Activated CD8-positive, alpha-beta T cell treated with anti-CD3 and anti-CD28 coated beads, Interleukin-2, amount 10 ng/mL, durations not matched to agents 7 days and 5 days (primary cell): Measurements from ENCODE around the gene SIPA1L3. TPM values are rescaled to one million over a fixed set of nuclear protein-coding genes. Genes with fewer than 3 reads are reported as not detected.

Experiments used
- ATAC-seq: fragments of 150-1000 bp; cut with Tn5 transposase; one replicate; pipeline ENCODE4 v1.10.0; 2021; ENCODE audit warnings: moderate library complexity
- CTCF ChIA-PET: fragments of 350-600 bp; sonication (Branson Sonifier 250); formaldehyde crosslinking; loops from one replicate; lab custom pipeline; 2021; ENCODE audit warnings: antibody characterized with exemption; lab: Charles Lee
- POLR2A ChIA-PET: fragments of 350-600 bp; sonication (Branson Sonifier 250); formaldehyde crosslinking; loops from one replicate; lab custom pipeline; 2021; ENCODE audit warnings: antibody characterized with exemption; lab: Charles Lee
- DNase-seq: peaks from one replicate; pipeline ENCODE4 v3.0.0-alpha.2; 2020
- H3K27ac Mint-ChIP-seq: one replicate; pipeline ENCODE4 v1.8.0; 2021; ENCODE audit warnings: mild to moderate bottlenecking, mixed read lengths
- H3K27me3 Mint-ChIP-seq: one replicate; pipeline ENCODE4 v1.8.0; 2021; ENCODE audit warnings: low read depth, mixed read lengths
- H3K36me3 Mint-ChIP-seq: one replicate; pipeline ENCODE4 v1.8.0; 2021; ENCODE audit warnings: low read depth, mixed read lengths
- H3K4me1 Mint-ChIP-seq: one replicate; pipeline ENCODE4 v1.8.0; 2021; ENCODE audit warnings: low read depth, mixed read lengths
- H3K4me3 Mint-ChIP-seq: one replicate; pipeline ENCODE4 v1.8.0; 2021; ENCODE audit warnings: mild to moderate bottlenecking, mixed read lengths
- H3K9me3 Mint-ChIP-seq: one replicate; pipeline ENCODE4 v1.8.0; 2022; ENCODE audit warnings: mixed read lengths; ENCODE audit not compliant: insufficient read depth
- total RNA-seq, 2 experiments: library from RNA; stranded (reverse); gene quantifications; one replicate each; pipeline ENCODE4 v1.2.3, GENCODE V29; 2021

Gene SIPA1L3
- total RNA-seq, 2 experiments from 2014 or later: 18.3 to 20.2 TPM

DNA sequence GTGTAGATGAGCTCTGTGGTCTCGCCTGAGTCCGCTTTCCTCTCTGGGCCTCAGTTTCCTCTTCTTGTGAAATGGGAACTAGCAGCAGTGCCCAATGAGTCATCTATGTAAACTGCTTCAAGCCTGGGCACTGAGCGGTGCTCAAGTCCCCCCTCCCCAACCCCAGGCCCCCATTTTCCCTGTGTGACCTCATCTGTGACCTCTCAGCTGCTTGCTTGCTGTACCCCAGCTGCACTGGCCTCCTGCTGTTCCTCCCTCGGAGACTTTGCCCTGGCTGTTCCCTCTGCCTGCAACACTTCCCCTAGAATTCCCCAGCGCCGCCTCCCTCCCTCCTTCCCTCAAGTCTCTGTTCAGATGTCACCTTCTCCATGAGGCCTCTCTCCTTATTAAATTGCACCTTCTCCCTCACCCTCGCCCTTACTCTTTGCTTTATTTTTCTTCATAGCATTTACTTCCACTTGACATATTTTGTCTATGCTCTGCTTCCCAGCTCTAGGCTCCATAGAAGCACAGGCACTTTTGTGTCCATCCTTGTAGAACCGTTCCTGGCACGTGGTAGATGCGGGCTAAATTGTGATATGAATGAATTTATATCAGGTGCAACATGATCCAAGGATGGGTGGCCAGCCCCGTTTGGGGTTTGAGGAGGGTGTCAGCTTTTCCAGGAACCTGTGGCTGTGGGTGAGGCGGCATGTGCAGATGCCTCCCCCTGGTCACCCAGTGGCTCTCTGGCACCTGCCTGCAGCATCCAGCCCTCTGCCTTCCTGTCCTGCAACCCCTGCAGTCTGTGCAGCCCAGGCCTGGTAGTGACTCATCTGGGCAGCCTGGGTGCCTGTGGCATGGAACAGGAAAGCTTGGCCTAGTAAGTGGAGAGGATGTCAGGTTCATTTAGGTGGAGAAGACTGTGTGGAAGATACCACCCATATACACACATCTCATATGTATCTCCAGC, 26.3 kb downstream of the SIPA1L3 start:
- Mint-ChIP-seq H3K36me3 (peaks cover 6% of the 10 kb centered on the region), H3K4me3 (no peak overlapping the region), H3K9me3 (peaks cover 12% of the 10 kb centered on the region), H3K27ac (no peak overlapping the region), H3K27me3 (no peaks in the 10 kb centered on the region), H3K4me1 (peaks cover 3% of the 10 kb centered on the region)
- CTCF ChIA-PET: no interaction called here
- POLR2A ChIA-PET: no interaction called here
- DNase-seq: no peak
- no peak for ATAC-seq

DNA sequence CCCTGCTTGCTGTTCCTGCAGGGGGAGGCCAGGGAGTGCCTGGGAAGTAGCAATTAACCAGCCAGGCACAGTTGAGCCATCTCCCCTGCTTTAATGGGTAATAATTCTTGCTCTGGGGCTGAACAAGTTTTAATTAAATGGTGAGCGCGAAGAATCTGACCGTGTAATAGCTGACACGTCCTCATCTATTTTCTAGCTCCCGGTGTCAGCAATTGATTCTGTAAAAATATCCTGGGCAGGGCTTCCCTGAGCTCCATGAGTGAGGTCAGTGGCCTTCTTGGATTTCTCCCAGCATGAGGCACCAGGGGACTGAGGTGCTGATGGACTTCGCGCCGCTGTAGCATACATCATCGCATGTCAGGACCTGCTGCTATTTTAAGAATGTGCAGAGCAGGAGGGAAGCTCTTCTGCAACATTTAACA, 26.9 kb downstream of the SIPA1L3 start:
- ChIA-PET CTCF (no interaction called here), POLR2A (no interaction called here)
- H3K36me3 Mint-ChIP-seq: peaks cover 7% of the 10 kb centered on the region
- peaks cover 12% of the 10 kb centered on the region for H3K9me3 Mint-ChIP-seq
- peaks cover 3% of the 10 kb centered on the region for H3K4me1 Mint-ChIP-seq
- ATAC-seq: no peak
- H3K27ac Mint-ChIP-seq: no peak overlapping the region
- no peak overlapping the region for H3K4me3 Mint-ChIP-seq
- no peaks in the 10 kb centered on the region for H3K27me3 Mint-ChIP-seq
- DNase-seq: no peak

DNA sequence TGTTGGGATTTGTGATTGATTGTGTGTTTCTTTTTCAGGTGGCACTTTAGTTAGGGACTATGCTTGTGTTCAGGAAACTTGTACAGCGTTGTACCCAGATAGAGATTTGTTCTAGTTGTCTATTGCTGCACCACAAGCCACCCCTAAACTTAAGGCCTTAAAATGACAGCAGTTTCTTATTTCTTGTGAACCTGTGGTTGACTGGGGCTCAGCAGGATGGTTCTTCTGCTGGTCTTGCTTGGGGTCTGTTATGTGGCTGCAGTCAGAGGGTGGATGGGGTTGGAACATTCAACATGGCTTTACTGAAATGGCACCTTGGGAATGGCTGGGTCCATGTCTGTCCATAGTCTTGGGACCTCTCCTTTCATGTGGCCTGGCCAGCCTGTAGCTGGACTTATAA, 28.3 kb downstream of the SIPA1L3 start:
- H3K4me1 Mint-ChIP-seq: peaks cover 3% of the 10 kb centered on the region
- H3K9me3 Mint-ChIP-seq: peaks cover 12% of the 10 kb centered on the region
- POLR2A ChIA-PET: no interaction called here
- no peaks in the 10 kb centered on the region for H3K27me3 Mint-ChIP-seq
- no peak overlapping the region for H3K27ac Mint-ChIP-seq
- no peak overlapping the region for H3K4me3 Mint-ChIP-seq
- peaks cover 7% of the 10 kb centered on the region for H3K36me3 Mint-ChIP-seq
- no peak for DNase-seq
- CTCF ChIA-PET: no interaction called here
- no peak for ATAC-seq

DNA sequence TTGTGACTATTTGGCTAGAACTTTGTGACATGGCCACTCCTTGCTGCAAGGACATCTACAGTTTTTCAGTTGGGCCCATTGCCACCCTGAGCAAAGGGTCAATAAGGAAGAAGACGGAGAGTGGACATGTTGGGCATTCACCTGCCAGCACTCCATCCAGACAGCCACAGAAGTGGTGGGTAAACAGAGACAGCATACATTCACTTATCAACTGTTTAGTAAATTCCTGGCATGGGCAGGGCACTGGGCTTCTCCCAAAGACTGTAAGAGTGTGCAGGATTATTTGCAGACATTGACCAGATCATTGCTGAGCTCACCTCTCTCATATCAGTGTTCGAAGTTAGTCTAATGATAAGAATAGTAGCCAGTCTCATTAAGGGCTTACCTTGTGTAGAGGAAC, 29.2 kb downstream of the SIPA1L3 start:
- ATAC-seq (no peak), DNase-seq (no peak)
- Mint-ChIP-seq H3K4me1 (peaks cover 3% of the 10 kb centered on the region), H3K9me3 (peaks cover 12% of the 10 kb centered on the region), H3K27me3 (no peaks in the 10 kb centered on the region), H3K4me3 (no peak overlapping the region), H3K27ac (no peak overlapping the region), H3K36me3 (peaks cover 7% of the 10 kb centered on the region)
- CTCF ChIA-PET: no interaction called here
- POLR2A ChIA-PET: no interaction called here

DNA sequence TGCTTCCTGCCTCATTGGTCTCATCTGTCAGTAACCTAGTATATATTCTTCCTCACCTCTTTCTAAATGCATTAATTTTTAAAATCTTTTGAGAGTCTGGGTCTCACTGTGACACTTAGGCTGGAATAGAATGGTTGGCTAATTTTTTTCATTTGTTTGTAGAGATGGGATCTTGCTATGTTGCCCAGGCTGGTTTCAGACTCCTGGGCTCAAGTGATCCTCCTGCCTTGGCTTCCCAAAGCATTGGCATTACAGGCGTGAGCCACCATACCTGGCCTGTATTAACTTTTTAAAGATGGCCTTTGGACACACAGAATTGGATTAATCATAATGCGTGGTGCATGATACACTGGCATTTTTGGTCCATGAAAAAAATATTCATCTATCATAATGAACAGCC, 29.9 kb downstream of the SIPA1L3 start:
- Mint-ChIP-seq H3K4me1 (peaks cover 3% of the 10 kb centered on the region), H3K27me3 (no peaks in the 10 kb centered on the region), H3K9me3 (peaks cover 12% of the 10 kb centered on the region), H3K27ac (no peak overlapping the region), H3K4me3 (no peak overlapping the region), H3K36me3 (peaks cover 7% of the 10 kb centered on the region)
- DNase-seq (no peak), ATAC-seq (no peak)
- POLR2A ChIA-PET: no interaction called here
- CTCF ChIA-PET: no interaction called here

DNA sequence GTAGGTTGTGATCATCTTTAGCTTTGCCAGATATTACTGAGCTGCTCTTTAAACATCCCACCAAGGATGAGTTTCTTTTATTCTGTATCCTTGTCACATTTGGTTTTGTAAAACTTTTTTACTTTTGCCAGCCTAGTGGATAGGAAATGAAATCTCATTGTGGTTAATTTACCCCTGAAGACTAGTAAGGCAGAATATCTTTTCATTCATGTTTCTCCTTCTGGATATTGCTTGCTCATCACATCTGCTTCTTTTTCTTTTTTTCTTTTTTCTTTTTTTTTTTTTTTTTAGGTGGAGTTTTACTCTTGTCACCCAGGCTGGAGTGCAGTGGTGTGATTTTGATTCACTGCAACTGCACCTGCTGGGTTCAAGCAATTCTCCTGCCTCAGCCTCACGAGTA, 31.3 kb downstream of the SIPA1L3 start:
- peaks cover 12% of the 10 kb centered on the region for H3K9me3 Mint-ChIP-seq
- no peak for ATAC-seq
- no peak overlapping the region for H3K4me3 Mint-ChIP-seq
- no peaks in the 10 kb centered on the region for H3K27me3 Mint-ChIP-seq
- CTCF ChIA-PET: no interaction called here
- peaks cover 7% of the 10 kb centered on the region for H3K36me3 Mint-ChIP-seq
- no peak overlapping the region for H3K27ac Mint-ChIP-seq
- POLR2A ChIA-PET: no interaction called here
- peaks cover 3% of the 10 kb centered on the region for H3K4me1 Mint-ChIP-seq
- DNase-seq: no peak

DNA sequence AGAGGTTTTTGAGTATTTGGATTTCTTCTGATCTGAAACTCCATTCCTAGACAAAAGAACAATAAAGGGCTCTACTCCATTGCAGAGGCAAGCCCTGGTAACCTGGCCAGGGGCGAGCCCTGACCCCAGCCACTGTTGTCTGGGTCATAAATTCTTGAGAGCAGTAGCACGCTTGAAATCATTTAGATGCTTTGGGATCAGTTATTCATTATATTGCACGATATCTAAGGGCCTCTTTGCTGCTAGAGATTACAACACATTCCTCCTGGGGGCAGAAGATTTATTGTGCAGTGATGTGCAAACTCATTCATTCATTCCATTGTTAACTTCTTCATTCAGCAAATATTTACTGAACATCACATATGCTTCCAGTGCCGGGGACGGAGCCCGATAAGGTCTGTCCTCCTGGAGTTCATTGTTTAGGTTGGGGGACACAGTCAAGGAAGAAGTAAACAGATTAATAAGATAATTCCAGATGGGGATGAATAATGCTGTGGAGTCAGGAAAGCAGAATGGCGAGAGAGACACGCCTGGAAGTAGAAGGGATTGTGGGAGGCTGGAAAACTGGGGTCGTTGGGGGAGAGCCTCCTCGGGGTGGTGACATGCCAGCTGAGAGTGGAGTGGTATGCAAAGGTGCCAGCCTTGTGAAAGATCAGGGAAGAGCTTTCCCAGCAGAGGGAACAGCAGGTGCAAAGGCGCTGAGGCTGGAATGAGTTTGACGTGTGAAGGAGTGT, 34.9 kb downstream of the SIPA1L3 start:
- Mint-ChIP-seq H3K4me1 (peaks cover 3% of the 10 kb centered on the region), H3K9me3 (no peaks in the 10 kb centered on the region), H3K27ac (no peak overlapping the region), H3K4me3 (no peak overlapping the region), H3K36me3 (peaks cover 4% of the 10 kb centered on the region), H3K27me3 (no peaks in the 10 kb centered on the region)
- ChIA-PET POLR2A (no interaction called here), CTCF (no interaction called here)
- no peak for DNase-seq
- no peak for ATAC-seq

DNA sequence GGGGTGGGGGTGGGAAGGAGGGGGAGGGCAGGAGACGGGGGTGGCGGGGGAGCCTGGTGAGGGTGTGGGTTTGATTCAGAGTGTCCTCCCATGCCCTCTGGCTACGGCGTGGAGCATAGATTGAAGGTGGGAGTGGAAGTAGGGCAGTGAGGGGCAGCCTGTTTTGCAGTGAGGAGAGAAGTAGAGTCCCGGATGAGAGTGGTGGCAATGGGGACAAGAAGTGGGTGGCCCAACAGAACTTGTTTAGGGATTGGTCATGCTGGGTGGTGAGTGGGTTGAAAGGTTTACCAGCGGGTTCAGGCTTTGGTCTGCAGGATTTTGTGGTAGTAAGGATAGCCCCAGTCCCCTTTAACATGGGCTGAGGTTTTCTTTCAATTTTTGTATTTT, 35.5 kb downstream of the SIPA1L3 start:
- Mint-ChIP-seq H3K9me3 (no peaks in the 10 kb centered on the region), H3K27me3 (no peaks in the 10 kb centered on the region), H3K27ac (no peak overlapping the region), H3K4me1 (peaks cover 3% of the 10 kb centered on the region), H3K36me3 (peaks cover 4% of the 10 kb centered on the region), H3K4me3 (no peak overlapping the region)
- CTCF ChIA-PET: no interaction called here
- ATAC-seq (no peak), DNase-seq (no peak)
- POLR2A ChIA-PET: no interaction called here

DNA sequence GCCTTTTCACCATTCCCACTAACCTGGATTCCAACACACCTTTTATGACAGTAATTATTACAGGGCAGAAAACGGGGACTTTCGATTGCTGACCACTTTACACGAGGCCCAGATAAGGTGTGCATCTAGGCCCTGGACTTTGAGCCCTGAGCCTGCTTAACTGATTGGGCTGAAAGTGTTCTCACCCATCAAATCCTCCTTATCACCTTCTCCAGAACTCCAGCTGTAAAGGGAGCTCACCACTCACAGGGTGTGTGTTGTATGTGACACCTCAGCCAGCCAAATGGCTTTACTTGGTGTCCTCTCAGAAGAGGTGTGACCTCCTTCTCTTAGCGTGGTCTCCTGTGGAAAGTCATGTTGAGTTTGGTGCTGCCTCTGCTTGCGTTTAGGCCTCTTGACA, 36.5 kb downstream of the SIPA1L3 start:
- DNase-seq: no peak
- Mint-ChIP-seq H3K9me3 (no peaks in the 10 kb centered on the region), H3K36me3 (no peaks in the 10 kb centered on the region), H3K4me3 (no peak overlapping the region), H3K27me3 (no peaks in the 10 kb centered on the region), H3K4me1 (no peaks in the 10 kb centered on the region), H3K27ac (no peak overlapping the region)
- ATAC-seq: no peak
- ChIA-PET CTCF (no interaction called here), POLR2A (no interaction called here)

DNA sequence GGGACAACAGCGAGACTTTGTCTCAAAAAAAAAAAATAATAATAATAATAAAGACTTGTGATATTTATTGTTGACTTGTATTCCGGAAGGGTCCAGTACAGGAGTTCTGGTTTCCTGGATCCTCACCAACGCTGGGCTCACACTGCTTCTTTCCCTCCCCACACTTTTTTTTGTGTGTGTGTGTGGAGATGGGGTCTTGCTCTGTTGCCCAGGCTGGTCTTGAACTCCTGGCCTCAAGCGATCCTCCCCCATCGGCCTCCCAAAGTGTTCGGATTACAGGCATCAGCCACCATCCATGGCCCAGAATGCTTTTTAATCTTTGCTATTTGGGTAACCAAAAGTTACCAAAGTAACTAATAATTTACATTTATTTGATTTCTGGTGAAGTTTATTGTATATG, 39.1 kb downstream of the SIPA1L3 start:
- no peak overlapping the region for H3K4me3 Mint-ChIP-seq
- H3K9me3 Mint-ChIP-seq: no peaks in the 10 kb centered on the region
- no peak overlapping the region for H3K27ac Mint-ChIP-seq
- H3K27me3 Mint-ChIP-seq: no peaks in the 10 kb centered on the region
- POLR2A ChIA-PET: no interaction called here
- CTCF ChIA-PET: no interaction called here
- no peak for DNase-seq
- no peaks in the 10 kb centered on the region for H3K36me3 Mint-ChIP-seq
- ATAC-seq: no peak
- no peaks in the 10 kb centered on the region for H3K4me1 Mint-ChIP-seq

DNA sequence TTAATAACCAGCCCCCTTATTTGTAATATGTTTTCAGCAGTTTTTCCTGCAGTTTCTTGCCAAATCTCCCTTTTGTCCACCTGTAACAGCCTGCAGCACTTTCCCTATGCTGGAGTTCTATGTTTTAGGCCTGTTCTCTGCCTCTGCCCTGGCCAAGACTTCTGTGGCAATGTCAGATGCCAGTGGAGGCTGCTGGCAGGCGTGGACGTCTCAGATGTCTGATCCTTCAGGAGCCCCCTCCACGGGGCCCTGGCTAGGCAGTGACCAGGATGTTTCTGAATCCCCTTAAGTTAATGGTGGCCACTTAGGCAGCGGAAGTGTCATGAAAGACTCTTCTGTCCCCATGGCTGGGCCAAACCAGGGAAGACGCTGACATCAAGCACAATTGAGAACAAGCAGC, 40.8 kb downstream of the SIPA1L3 start:
- no peaks in the 10 kb centered on the region for H3K36me3 Mint-ChIP-seq
- ChIA-PET CTCF (no interaction called here), POLR2A (no interaction called here)
- H3K4me3 Mint-ChIP-seq: no peak overlapping the region
- H3K4me1 Mint-ChIP-seq: no peaks in the 10 kb centered on the region
- ATAC-seq: no peak
- no peaks in the 10 kb centered on the region for H3K9me3 Mint-ChIP-seq
- no peak overlapping the region for H3K27ac Mint-ChIP-seq
- no peaks in the 10 kb centered on the region for H3K27me3 Mint-ChIP-seq
- DNase-seq: no peak

DNA sequence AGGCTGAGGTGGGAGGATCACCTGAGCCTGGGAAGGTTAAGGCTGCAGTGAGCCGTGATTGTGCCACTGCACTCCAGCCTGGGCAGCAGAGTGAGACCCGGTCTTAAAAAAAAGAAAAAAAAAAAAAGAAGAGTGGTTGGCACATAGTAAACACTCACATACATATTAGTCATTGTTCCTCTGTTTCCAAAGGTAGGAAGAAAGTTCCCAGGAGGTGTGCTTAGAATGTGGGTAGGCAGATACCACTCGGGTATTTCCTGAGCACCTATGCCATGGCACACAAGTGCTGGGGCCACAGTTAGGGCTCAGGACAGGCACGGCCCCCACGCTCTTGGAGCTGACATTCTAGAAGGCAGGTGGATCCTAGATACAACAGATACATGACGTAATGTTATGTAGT, 41.4 kb downstream of the SIPA1L3 start:
- Mint-ChIP-seq H3K9me3 (no peaks in the 10 kb centered on the region), H3K27ac (no peak overlapping the region), H3K27me3 (no peaks in the 10 kb centered on the region), H3K4me3 (no peak overlapping the region), H3K4me1 (no peaks in the 10 kb centered on the region), H3K36me3 (no peaks in the 10 kb centered on the region)
- no peak for ATAC-seq
- POLR2A ChIA-PET: no interaction called here
- CTCF ChIA-PET: no interaction called here
- DNase-seq: no peak
